Stimulated activated CD8-positive, alpha-beta memory T cell treated with anti-CD3 and anti-CD28 coated beads, Interleukin-15, amount 100 ng/mL, for 1 hour (primary cell): ENCODE results near the gene SCP2D1.
"Not testable (repeated sequence)": the region's sequence is repeated elsewhere in the genome, so short reads cannot be mapped to it uniquely, and the experiment has no call there.

ENCODE experiments used
- DNase-seq: peaks from one replicate; pipeline ENCODE4 v3.0.0-alpha.2; 2020; ENCODE audit warnings: low read depth

The SCP2D1 gene

GRCh38 chr20:18813483-18813882 lies at the start of gene SCP2D1:
Gene SCP2D1, plus strand, starts transcription at chr20:18813783. Its CDS starts 33 bp downstream, at chr20:18813816.
- no peak for DNase-seq

- DNase-seq = no peak
Observed at GRCh38 chr20:18767676-18768075, 45.9 kb upstream of the SCP2D1 start.

GRCh38 chr20:18773566-18773965 lies 40.0 kb upstream of the SCP2D1 start:
- no peak for DNase-seq

GRCh38 chr20:18774207-18774606 lies 39.4 kb upstream of the SCP2D1 start:
- no peak for DNase-seq

GRCh38 chr20:18775633-18776032 lies 38.0 kb upstream of the SCP2D1 start:
- no peak for DNase-seq

- no peak for DNase-seq
Observed at GRCh38 chr20:18778690-18779392, 34.7 kb upstream of the SCP2D1 start.

GRCh38 chr20:18780385-18781130 lies 33.0 kb upstream of the SCP2D1 start:
- no peak for DNase-seq

GRCh38 chr20:18781509-18781908 lies 32.1 kb upstream of the SCP2D1 start:
- DNase-seq = no peak

- DNase-seq = no peak
Observed at GRCh38 chr20:18783385-18783959, 30.1 kb upstream of the SCP2D1 start.

- DNase-seq = not testable (repeated sequence)
Observed at GRCh38 chr20:18787046-18787445, 26.5 kb upstream of the SCP2D1 start.

GRCh38 chr20:18788021-18788420 lies 25.6 kb upstream of the SCP2D1 start:
- DNase-seq = no peak

GRCh38 chr20:18790787-18791186 lies 22.8 kb upstream of the SCP2D1 start:
- DNase-seq = no peak

- DNase-seq = peak; percentile 71
Observed at GRCh38 chr20:18793625-18794427, 19.8 kb upstream of the SCP2D1 start.

GRCh38 chr20:18794428-18794787 lies 19.2 kb upstream of the SCP2D1 start:
- no peak for DNase-seq

- DNase-seq = no peak
Observed at GRCh38 chr20:18795366-18795765, 18.2 kb upstream of the SCP2D1 start.

- DNase-seq = no peak
Observed at GRCh38 chr20:18796282-18796833, 17.2 kb upstream of the SCP2D1 start.

- DNase-seq = no peak
Observed at GRCh38 chr20:18801516-18801915, 12.1 kb upstream of the SCP2D1 start.

GRCh38 chr20:18802012-18802634 lies 11.5 kb upstream of the SCP2D1 start:
- no peak for DNase-seq

GRCh38 chr20:18805881-18806280 lies 7.7 kb upstream of the SCP2D1 start:
- DNase-seq = no peak

- DNase-seq = no peak
Observed at GRCh38 chr20:18808712-18809111, 4.9 kb upstream of the SCP2D1 start.

- DNase-seq = no peak
Observed at GRCh38 chr20:18811186-18811585, 2.4 kb upstream of the SCP2D1 start.

- DNase-seq = no peak
Observed at GRCh38 chr20:18811904-18812303, 1.7 kb upstream of the SCP2D1 start.
